GM12872 (cell line): ENCODE data around the gene CLEC2D.

Experiments used
- TF ChIP-seq, protein P1 (sequence below): IDR thresholded peaks from 3 replicates; pipeline ENCODE4 v1.5.1; 2011; ENCODE audit warnings: low read depth, mild to moderate bottlenecking, low read length, moderate library complexity; ENCODE audit not compliant: insufficient read depth

CLEC2D gene

DNA sequence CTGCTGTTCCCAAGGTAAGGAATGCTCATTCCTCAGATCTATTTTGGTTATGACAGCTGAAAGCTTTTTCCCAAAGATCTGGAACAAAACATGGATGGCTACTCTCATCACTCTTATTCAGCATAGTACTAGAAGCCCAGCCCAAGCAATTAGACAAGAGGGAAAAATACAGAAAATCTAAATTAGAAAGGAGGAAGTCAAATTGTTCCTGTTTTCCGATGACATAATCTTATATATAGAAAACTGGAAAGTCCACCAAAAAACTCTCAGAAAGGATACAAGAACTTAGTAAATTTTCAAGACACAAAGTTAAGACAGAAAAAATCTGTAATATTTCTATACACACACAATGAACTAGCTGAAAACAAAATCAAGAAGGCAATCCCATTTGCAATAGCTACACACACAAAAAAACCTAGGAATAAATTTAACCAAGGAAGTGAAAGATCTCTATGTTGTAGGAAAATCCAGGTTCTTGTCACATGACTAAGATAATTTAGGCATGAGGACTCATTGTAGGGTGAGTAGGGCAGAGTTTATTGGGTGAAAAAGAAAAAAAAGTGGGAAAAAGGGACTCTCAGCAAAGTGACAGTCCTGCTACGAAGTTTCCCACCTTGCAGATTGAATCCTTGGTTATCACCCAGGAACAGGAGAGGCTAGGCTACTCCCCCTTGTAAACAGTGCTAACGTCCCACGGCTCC, 33.2 kb upstream of the CLEC2D start:
- TF ChIP-seq, protein P1, sequence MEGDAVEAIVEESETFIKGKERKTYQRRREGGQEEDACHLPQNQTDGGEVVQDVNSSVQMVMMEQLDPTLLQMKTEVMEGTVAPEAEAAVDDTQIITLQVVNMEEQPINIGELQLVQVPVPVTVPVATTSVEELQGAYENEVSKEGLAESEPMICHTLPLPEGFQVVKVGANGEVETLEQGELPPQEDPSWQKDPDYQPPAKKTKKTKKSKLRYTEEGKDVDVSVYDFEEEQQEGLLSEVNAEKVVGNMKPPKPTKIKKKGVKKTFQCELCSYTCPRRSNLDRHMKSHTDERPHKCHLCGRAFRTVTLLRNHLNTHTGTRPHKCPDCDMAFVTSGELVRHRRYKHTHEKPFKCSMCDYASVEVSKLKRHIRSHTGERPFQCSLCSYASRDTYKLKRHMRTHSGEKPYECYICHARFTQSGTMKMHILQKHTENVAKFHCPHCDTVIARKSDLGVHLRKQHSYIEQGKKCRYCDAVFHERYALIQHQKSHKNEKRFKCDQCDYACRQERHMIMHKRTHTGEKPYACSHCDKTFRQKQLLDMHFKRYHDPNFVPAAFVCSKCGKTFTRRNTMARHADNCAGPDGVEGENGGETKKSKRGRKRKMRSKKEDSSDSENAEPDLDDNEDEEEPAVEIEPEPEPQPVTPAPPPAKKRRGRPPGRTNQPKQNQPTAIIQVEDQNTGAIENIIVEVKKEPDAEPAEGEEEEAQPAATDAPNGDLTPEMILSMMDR, result no peak

DNA sequence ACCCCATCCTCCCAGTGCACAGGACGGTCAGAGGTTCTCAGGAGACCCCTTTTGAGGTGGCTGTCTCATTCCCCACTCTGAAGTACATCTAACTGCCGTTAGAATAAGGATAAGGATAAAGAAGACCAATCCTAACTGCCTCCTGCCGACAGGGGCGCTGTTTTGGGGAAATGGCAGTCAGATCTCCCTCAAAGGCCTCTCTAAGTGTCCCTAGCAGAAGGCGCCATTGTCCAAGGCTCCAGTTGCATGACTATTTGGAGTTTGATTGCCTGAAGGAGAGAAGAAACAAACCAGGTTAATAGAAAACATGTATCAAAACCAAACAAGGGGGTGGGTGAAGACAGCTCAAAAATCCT, 32.7 kb upstream of the CLEC2D start:
- TF ChIP-seq, protein P1, result no peak

DNA sequence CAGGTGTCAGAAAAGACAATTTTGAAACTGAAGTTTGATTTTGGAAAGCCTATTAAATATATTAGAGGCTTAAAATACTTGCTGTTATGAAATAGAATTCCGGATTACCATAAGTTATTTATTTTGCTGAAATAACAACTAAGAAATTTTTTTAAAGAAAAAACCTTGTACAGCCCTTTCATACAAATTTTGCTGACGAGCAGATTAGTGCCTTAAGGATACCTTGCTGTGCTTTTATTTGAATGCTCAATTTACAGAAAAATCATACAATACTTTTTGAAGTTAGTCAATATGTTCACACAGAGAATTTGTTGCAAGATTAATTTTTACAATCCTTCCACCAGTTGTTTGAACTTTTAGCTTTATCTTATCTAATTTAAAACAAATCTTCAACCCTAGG, 29.5 kb upstream of the CLEC2D start:
- TF ChIP-seq, protein P1, result no peak

DNA sequence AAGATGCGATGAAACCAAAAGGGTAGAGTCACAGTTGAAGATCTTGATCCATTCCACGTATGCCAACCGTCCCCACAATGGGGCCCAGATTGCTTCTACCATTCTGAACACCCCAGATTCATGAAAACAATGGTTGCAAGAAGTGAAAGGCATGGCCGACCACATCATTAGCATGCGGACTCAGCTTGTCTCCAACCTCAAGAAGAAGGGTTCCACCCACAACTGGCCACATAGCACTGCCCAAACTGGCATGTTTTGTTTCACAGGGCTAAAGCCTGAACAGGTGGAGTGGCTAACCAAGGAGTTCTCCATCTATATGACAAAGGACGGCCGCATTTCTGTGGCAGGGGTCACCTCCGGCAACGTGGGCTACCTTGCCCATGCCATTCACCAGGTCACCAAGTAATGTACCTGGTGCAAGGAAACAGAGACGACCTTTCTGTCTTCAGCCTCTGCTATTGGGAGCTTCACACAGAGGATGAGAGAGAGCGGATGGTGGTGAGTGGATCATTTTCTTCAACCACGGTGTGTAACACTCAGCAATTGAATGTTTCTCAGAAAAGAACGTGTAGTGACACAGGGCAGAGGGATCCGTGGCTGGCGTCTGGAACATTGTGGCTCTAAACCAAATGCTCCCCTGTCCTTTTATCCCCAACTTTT, 26.8 kb upstream of the CLEC2D start:
- TF ChIP-seq, protein P1, result no peak

DNA sequence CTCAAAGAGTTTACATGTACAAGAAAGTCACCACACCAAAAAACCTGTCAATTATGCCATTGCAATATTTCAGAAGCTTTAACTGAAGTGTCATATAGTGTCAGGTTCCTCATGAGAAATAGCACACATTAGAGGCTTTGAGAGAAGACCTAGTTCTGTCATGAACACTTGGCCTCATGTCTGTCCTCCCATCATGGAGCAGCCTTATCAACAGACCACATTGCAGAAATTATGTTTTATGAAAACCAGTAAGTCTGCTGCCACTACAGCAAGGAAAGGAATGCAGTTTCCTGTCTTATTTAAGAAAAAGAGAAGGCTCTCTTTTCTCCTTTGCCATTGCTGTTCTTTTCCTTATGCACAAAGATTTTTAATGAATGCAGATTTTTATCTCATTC, 26.2 kb upstream of the CLEC2D start:
- TF ChIP-seq, protein P1, result no peak

DNA sequence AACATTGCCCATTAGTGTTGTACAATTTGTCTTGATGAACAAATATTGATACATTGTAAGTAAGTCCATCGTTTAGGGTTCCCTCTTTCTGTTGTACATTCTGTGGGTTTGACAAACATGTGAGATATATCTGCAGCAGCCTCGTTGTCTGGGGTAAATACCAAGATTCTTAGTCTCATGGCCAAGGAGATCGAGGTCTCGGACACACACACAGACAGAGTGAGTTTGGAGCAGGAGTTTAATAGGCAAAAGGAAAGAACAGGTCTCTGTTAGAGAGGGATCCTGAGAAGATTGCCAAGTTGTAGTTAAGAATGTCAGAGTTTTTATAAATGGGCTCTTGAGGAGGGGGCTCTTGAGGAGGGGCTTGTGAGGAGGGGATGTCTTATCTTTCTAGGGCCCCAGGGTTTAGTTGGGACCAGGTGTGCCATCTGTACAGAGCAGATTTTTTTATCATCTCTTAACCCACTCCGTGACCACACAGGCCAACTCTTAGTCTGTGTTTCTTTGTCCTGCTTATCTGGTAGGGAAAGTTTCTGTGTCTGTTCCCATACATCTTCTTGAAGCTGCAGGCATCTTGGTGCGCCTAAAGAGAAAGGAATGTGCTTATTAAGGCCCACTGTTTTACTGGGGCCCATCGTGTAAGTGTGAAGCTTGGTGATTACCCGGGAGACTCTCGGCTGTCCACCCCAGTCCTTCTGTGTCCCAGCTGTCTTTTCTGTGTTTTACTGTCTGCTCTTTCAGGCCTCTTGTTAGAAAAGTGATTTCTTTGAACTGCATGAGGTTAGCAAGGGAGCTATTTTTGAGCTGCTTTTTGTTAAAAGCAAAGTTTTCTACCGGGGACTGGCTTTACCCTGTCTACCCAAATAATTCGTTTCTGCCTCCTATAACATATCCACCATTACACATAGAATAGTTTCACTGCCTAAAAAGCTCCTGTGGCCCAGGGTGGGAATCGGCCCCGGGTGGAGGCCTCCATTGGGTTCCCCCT, 22.4 kb upstream of the CLEC2D start:
- TF ChIP-seq, protein P1, result no peak
